Activated CD8-positive, alpha-beta memory T cell treated with anti-CD3 and anti-CD28 coated beads, Interleukin-2, amount 50 U/mL, for 1 hour (primary cell): ENCODE data around the gene STRA6.

Experiments
- DNase-seq: peaks from one replicate; pipeline ENCODE4 v3.0.0-alpha.2; 2020; ENCODE audit errors: extremely low read depth

Gene STRA6

GRCh38 chr15:74207652-74208440, 5.3 kb upstream of the STRA6 start:
- no peak for DNase-seq

DNA sequence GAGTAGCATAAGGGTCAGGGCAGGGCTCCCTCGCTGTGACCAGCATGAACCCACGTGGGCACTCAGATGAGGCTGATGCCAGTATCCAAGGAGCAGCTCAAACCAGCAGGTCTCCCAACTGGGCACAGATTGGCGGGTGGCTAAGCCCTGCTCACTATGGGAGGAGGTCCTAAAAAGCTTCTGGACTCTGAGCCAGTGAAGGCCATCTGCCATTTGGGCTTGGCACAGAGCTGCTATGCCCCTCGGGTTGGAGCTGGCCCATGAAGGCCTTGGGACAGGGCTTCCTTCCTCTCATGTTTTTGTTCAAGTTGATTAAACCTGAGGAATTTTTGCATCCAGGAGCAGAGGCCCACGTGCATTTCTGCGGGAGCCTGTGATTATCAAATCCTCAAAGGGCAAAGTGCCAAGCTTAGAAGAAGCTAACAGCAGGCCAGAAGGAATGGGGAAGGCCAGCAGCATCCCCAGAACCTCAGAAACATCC, 4.3 kb upstream of the STRA6 start:
- DNase-seq, result no peak

- DNase-seq, result no peak
Measured at GRCh38 chr15:74205582-74205947, 3.0 kb upstream of the STRA6 start.

- DNase-seq, result no peak
Measured at GRCh38 chr15:74203914-74204431, 1.4 kb upstream of the STRA6 start.

DNA sequence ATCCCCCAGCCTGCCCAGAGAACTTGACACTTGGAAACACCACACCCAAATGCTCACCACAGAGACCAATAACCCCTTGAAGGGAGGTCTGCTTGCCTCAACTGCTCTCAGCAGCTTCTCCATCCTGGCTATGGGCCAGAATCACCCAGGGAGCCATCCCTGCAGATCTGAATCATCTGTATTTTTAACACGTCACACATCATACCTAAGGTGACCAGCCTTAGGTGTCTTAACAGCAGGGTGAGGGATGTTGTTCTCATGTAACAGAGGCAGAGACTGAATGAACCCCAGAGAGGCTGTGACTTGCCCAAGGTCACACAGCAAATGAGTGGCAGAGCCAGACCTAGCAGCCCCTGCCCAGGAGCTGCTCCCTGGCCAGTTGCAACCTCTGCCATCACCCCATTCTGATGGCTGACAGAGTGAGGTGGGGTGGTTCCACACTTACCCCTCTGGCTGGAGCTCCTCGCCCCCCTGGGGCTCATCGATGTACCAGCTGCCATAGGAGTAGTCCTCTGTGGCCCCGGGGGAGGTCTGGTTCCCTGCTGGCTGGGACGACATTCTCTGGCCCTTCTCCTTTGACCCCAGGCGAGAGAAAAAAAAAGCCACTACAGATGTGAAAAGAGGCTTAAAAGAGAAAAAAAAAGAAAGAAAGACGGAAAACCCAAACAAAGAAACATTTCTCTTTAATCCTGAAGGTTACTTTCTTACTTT, 722 bp downstream of the STRA6 start:
- no peak for DNase-seq

GRCh38 chr15:74200871-74201419, 1.6 kb downstream of the STRA6 start:
- no peak for DNase-seq

DNA sequence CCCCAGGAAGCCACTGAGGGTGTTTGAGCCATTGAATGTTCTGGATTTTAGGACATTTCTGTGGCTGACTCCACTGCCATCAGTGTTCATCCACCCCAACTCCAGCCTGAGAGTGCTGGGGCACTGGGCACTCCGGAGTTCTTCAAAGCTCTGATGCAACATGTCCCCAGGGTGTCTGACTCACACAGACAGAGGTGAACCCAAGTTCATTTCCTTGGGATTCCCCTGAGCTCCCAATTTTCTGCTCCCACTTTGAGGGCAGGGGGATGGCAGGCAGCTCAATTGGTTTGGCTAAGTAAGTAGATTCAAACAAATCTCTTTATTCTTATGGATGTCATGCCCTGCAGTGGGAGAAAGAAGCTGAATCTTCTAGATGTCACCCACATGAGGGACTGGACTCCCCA, 2.2 kb downstream of the STRA6 start:
- no peak for DNase-seq

GRCh38 chr15:74199297-74199652, 3.3 kb downstream of the STRA6 start:
- DNase-seq, result no peak

DNA sequence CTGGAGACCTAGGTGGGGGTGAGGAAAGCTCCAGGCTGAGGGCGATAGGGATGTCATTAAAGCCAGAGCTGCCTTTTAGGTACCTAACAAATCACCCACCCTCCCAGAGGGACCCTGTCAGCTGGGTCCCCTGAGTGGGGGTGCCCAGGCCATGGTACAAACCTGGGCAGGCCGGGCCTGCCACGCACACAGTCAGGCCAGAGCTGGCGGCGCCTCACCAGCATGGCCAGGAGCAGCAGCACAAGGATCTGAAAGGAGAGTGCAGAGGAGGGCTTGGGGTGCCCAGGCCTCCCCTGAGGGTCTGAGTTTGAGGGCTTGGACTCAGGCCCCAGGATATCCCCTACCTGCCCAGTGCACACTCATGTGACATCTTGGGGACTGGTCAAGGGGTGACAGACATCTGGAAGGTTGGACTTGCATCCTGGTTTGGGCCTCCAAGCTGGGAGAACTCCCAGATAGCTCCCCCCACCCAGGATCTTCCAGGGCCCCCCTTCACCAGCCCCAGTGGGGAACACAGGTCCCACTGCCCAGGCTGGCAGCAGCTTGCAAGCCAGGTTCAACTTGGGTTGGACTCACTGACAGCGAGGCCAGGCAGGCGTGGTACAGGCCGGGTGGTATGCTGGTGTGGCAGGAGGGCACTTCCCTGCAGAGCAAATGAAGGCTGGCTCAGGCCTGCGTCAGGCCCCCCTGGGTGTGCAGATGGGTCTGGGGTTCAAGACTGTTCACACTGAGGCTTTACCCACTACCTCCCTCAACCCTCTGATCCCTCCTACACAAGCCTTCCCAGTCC, 5.2 kb downstream of the STRA6 start:
- DNase-seq, result no peak

DNA sequence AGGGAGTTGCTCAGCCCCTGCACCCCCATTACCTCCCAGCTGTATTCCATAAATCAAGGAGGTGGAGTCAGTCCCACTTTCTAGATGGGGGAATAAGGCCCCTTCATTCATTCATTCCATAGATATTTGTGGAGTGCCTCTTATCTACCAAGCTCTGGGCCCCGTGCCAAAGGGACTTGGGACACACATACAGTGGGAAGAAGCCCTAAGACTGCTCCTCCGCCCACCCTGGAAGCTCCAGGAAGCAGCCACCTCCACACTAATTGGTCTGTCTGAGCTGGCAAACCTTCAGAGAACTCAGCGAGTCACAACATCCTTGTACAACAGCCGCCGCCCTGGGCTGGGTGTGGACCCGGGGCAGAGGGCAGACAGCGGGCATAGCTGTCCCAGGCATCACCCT, 6.4 kb downstream of the STRA6 start:
- no peak for DNase-seq

- no peak for DNase-seq
Measured at GRCh38 chr15:74194572-74195559, 7.7 kb downstream of the STRA6 start.

DNA sequence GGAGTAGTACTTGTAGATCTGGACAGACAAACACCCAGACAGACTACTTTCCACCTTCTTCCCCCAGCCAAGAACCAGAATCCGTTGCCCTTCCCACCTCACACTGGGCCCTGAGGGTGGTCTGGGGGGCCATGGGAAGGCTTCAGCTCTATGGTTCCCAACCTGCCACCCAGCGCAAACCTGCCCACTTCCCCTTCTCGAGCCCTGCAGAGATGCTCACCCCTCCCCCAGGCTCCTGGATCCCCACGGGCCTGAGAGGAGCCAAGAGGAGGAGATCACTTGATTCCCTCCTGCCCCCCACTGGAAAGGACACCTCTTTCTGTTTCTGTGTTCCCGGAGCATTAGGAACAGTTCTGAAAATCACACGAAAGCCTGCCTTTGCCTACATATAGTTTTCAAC, 8.7 kb downstream of the STRA6 start:
- no peak for DNase-seq

- DNase-seq, result no peak
Measured at GRCh38 chr15:74193299-74193718, 9.3 kb downstream of the STRA6 start.

DNA sequence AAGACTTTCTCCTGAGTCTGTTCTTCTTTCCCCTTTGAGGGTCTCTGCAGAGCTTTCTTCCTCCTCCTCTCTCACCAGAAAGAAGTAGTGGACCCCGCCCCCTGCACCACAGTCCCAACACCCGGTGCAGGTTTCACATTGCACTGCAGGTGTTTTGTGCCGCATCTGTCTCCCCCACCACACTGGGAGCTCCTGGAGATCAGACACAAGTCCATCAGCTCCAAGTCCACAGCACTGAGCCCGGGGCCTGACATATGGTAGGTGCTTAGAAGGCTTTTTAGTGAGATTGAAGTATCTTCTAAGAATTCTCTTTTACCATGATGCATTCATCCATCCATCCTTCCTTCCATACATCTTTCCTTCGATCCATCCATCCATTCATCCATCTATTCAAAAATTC, 9.8 kb downstream of the STRA6 start:
- no peak for DNase-seq

DNA sequence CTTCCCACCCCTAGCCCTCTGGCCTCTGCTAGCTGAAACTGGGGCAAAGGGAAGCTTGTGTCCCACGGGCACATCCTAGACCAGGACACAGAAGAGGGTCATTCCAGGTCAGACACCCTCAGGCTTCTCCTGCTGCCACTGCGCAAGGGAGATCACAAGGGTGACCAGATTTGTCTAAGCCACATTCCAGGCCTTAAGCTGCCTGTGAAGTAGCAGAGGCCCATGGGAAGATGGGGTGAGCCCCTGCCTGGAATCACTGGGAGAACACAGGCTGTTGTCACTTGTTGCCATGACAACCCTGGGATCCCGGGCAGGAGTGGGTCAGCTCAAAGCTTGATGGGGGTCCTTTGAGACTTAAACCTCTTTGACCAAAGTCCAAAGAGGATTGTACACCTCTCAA, 10.8 kb downstream of the STRA6 start:
- DNase-seq, result no peak

DNA sequence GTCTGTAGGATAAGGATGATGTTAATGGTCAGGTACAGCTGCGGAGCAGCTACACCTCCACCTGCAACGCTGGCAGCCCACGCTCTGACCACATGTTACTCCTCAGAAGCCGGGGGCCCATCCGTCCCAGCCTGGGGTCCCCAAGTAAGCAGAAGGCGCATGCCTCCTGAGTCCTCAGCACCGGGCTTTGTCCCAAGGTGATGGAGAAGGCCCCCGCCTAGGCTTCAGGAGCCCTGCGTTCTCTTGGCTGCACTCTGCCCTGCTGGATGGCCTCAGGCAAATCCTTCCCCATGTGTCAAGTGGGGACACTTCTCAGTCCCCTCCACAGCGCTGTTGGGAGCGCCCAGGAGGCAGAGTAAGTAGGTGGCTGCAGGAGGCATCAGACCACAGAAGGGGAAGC, 14.4 kb downstream of the STRA6 start:
- no peak for DNase-seq

DNA sequence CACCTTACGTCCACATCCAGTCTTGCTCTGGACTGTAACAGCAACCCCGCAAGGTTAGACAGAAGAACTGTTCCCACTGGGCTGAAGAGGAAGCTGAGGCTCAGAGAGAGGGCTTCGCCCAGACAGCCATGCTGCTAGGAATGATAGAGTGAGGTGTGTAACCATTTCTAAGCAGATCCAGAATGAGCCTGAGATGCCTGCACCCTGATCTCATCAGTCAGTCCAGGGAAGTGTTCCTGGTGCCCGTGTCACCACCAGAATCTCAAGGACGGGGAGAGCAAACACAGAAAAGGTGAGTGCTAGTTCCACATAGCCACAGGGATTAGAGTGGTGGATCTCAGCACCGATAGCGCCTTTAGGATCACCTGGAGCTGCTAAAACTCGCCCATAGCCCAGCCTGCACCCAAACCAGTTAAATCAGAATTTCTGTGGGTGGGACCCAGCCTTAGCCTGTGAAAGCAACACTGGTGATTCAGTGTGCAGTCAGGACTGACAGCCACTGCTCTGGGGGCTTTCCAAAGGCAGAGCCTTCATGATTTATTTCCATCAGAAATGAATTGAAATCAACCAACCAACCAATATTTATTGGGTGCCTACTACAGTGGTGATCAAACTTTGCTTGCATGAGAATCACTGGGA, 16.8 kb downstream of the STRA6 start:
- DNase-seq, result no peak

- no peak for DNase-seq
Measured at GRCh38 chr15:74184582-74185091, 17.9 kb downstream of the STRA6 start.

DNA sequence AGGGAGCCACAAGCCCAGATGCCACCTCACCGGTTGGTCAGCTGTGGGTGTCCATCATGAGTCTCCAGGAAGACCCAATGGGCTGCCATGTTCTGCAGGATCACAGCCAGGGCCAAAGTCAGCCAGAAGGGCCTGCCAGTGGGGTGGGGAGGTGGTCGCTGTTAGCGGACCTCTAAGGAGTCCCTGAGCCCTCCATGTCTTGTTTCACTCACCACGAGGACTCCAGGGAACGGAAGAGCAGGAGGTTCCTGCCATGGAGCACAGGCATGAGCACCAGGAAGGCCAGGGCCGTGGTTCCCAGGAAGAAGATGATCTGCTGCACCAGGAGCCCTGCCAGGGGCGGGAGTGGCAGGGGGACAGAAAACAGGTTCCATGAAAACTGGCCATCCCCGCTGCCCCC, 20.5 kb downstream of the STRA6 start:
- no peak for DNase-seq
